Measurements from ENCODE around the gene EFHC1.
A peak's percentile ranks its signal among the peaks of the same experiment; 100 is the strongest.

EFHC1 gene

GRCh38 chr6:52539607-52540006 is 119.5 kb downstream of the EFHC1 start:
- no peak for DNase-seq (ENCODE audit: extremely low read depth, low read depth)
- peak overlapping the region; percentile 12 for H3K4me3 ChIP-seq (replicated peaks; ENCODE audit: low read depth, low read length)

GRCh38 chr6:52540286-52540902 is 120.3 kb downstream of the EFHC1 start:
- peak; percentile 67 for DNase-seq (ENCODE audit: extremely low read depth, low read depth)
- TF ChIP-seq CTCF (IDR thresholded peaks at IDR 0.05; ENCODE audit: low read depth, low read length, missing control alignments): no peak
- H3K4me3 ChIP-seq (replicated peaks; ENCODE audit: low read depth, low read length): peak overlapping the region; percentile 12; the same call in 1 of the 2 replicates

More at GRCh38 chr6:52539607-52540006, 119.5 kb downstream of the EFHC1 start:
- TF ChIP-seq CTCF (IDR thresholded peaks at IDR 0.05; ENCODE audit: low read depth, low read length, missing control alignments): no peak

GRCh38 chr6:52541135-52541534 is 121.0 kb downstream of the EFHC1 start:
- DNase-seq (ENCODE audit: extremely low read depth, low read depth): no peak
- no peak overlapping the region for H3K4me3 ChIP-seq (replicated peaks; ENCODE audit: low read depth, low read length)
- no peak for TF ChIP-seq CTCF (IDR thresholded peaks at IDR 0.05; ENCODE audit: low read depth, low read length, missing control alignments)

GRCh38 chr6:52543262-52543661 is 123.1 kb downstream of the EFHC1 start:
- DNase-seq (ENCODE audit: extremely low read depth, low read depth): no peak
- H3K4me3 ChIP-seq (replicated peaks; ENCODE audit: low read depth, low read length): no peak overlapping the region
- no peak for TF ChIP-seq CTCF (IDR thresholded peaks at IDR 0.05; ENCODE audit: low read depth, low read length, missing control alignments)

GRCh38 chr6:52543729-52544601 is 123.8 kb downstream of the EFHC1 start:
- no peak for TF ChIP-seq CTCF (IDR thresholded peaks at IDR 0.05; ENCODE audit: low read depth, low read length, missing control alignments)
- H3K4me3 ChIP-seq (replicated peaks; ENCODE audit: low read depth, low read length): no peak overlapping the region
- DNase-seq (ENCODE audit: extremely low read depth, low read depth): no peak

- no peak for TF ChIP-seq CTCF (IDR thresholded peaks at IDR 0.05; ENCODE audit: low read depth, low read length, missing control alignments)
- H3K4me3 ChIP-seq (replicated peaks; ENCODE audit: low read depth, low read length): no peak overlapping the region
- DNase-seq (ENCODE audit: extremely low read depth, low read depth): no peak
Observed at GRCh38 chr6:52544602-52545405, 124.7 kb downstream of the EFHC1 start.

Measured in HFF-Myc (cell line).